Measurements from ENCODE around the gene IFIT3. TPM values are rescaled to one million over a fixed set of nuclear protein-coding genes. Genes with fewer than 3 reads are reported as not detected.

IFIT3 gene
- total and polyA plus RNA-seq, 12 donors = 8.1 to 88.6 (median 26.7) TPM

- no peak for TF ChIP-seq POLR2A (IDR thresholded peaks at IDR 0.05)
- TF ChIP-seq CTCF (IDR thresholded peaks at IDR 0.05) = peak in 1 of 6 experiments; percentile 1
- Histone ChIP-seq H3K27me3 (no peaks in the 10 kb centered on the region), H3K4me3 (peak overlapping the region in 2 of 4 donors; percentile 39 to 54), H3K36me3 (replicated peaks in 1 of 2) (peaks cover 0 to 7% of the 10 kb centered on the region in 2 donors), H3K27ac (peak overlapping the region; percentile 17 to 94 (median 93)), H3K4me1 (replicated peaks in 1 of 2) (peaks cover 24 to 45% of the 10 kb centered on the region in 2 donors), H3K9me3 (replicated peaks in 1 of 3) (no peaks in the 10 kb centered on the region)
- intact Hi-C loops (cut with DNase I) = no loop called here
- peak in 5 of 7 donors; percentile 34 to 68 (median 50) for DNase-seq
- 5 to 15% (median 6%) methylated on average over 2 of the region's 2 CpGs for WGBS, 4 donors
Measured at GRCh38 chr10:89301232-89301631, 26.6 kb upstream of the IFIT3 start.

DNA sequence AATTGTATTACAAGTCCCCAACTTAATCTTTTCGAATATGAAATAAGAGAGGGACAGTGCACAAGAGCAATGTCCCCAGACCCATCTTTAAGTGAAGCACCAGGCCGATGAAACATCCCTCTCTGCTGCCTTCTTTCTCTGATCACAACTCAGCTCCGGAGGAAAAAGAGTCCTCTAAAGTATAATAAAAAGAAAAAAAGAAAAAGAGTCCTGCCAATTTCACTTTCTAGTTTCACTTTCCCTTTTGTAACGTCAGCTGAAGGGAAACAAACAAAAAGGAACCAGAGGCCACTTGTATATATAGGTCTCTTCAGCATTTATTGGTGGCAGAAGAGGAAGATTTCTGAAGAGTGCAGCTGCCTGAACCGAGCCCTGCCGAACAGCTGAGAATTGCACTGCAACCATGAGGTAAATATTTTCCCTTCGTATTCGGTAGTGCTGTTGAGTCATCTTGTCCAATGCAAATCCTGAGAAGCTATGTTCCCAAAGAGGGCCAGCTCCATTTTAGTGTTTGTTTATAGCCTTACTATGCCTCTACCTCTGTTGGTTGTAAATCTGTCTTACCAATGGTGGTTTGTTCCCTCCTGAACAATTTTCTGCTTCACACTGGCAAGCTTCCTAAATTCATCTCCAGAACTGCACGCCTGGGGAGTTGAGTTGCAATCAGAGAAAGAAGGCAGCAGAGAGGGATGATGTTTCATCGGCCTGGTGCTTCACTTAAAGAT lies 25.9 kb upstream of the IFIT3 start, which contains the start of gene IFIT2:
IFIT2 (plus strand) TSS at position 326 of the 725 bp plus-strand sequence; CDS start at position 404, 78 bp downstream.
- H3K4me1 ChIP-seq (replicated peaks in 1 of 2) = peaks cover 24 to 38% of the 10 kb centered on the region in 2 donors
- 0 to 1% (median 1%) methylated on average over 10 of the region's 10 CpGs for WGBS, 4 donors
- intact Hi-C loops (cut with DNase I) = no loop called here
- TF ChIP-seq POLR2A (IDR thresholded peaks at IDR 0.05) (peak; percentile 64 to 73), CTCF (IDR thresholded peaks at IDR 0.05) (no peak)
- H3K9me3 ChIP-seq (replicated peaks in 1 of 3) = no peaks in the 10 kb centered on the region
- peak in 6 of 7 donors; percentile 34 to 70 (median 44) for DNase-seq
- peak within 1 kb of the TSS; percentile 17 to 94 (median 93) for H3K27ac ChIP-seq
- peak within 1 kb of the TSS; percentile 25 to 54 (median 36) for H3K4me3 ChIP-seq
- no peaks in the 10 kb centered on the region for H3K27me3 ChIP-seq
- H3K36me3 ChIP-seq (replicated peaks in 1 of 2) = peaks cover 0 to 12% of the 10 kb centered on the region in 2 donors

- TF ChIP-seq POLR2A (IDR thresholded peaks at IDR 0.05) (peak in 1 of 2 donors; percentile 21), CTCF (IDR thresholded peaks at IDR 0.05) (no peak)
- DNase-seq = no peak
- Histone ChIP-seq H3K4me3 (peak overlapping the region in 2 of 4 donors; percentile 39 to 54), H3K9me3 (replicated peaks in 1 of 3) (no peaks in the 10 kb centered on the region), H3K27ac (peak overlapping the region; percentile 17 to 94 (median 93)), H3K27me3 (no peaks in the 10 kb centered on the region), H3K36me3 (replicated peaks in 1 of 2) (peaks cover 0 to 12% of the 10 kb centered on the region in 2 donors), H3K4me1 (replicated peaks in 1 of 2) (peaks cover 24 to 32% of the 10 kb centered on the region in 2 donors)
- WGBS, 4 donors = 2 to 9% (median 4%) methylated on average over 3 of the region's 3 CpGs
- intact Hi-C loops (cut with DNase I) = no loop called here
Measured at GRCh38 chr10:89302625-89303024, 25.2 kb upstream of the IFIT3 start.

GRCh38 chr10:89303161-89303560 lies 24.6 kb upstream of the IFIT3 start:
- Histone ChIP-seq H3K27ac (peak overlapping the region in 1 of 5 donors; percentile 4), H3K36me3 (replicated peaks in 1 of 2) (peaks cover 0 to 12% of the 10 kb centered on the region in 2 donors), H3K27me3 (no peaks in the 10 kb centered on the region), H3K4me1 (replicated peaks in 1 of 2) (peaks cover 24 to 32% of the 10 kb centered on the region in 2 donors), H3K4me3 (peak overlapping the region in 1 of 4 donors; percentile 54), H3K9me3 (replicated peaks in 1 of 3) (no peaks in the 10 kb centered on the region)
- intact Hi-C loops (cut with DNase I) = no loop called here
- WGBS, 4 donors = 32 to 51% (median 44%) methylated on average over 2 of the region's 2 CpGs
- TF ChIP-seq CTCF (IDR thresholded peaks at IDR 0.05) = no peak
- TF ChIP-seq POLR2A (IDR thresholded peaks at IDR 0.05) = no peak
- DNase-seq = no peak
